Measurements from ENCODE around the gene PEDS1. TPM values are rescaled to one million over a fixed set of nuclear protein-coding genes. Genes with fewer than 3 reads are reported as not detected.
"Not testable (repeated sequence)": the region's sequence is repeated elsewhere in the genome, so short reads cannot be mapped to it uniquely, and the experiment has no call there.

Gene PEDS1
- total RNA-seq, 1 donor from 2014 or later, result 31.3 TPM

DNA sequence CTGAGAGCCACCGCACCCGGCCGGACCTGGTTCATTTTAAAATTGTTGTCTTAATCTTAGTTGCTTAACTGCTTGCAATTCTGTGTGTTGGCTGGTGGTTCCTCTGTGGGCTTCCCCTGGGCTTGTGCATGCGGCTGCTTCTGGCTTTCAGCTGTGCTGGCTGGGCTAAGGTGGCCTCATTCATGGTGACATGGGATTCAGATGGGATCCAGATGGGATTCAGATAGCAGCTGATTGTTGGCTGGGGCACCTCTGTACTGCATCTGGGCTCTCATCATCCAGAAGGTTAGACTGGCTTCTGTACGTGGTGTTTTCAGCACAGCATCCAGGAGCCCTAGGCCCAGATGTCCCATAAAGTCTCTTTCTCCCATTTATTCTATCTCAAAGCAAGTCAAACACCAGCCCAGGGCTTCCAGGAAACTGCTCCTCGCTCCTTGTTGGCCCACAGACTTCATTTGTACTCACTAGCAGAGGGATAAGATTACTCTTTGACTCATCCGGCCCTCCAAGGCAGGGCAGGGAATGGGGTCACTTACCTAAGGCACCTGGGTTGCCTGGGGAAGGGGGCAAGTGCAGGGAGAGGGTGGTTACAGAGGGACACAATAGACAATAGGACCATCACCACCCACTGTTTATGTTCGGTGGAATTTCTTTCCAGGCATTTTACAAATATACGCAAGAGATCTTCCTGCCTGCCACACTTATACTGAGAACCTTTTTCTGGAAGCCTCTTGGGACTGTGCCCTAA, 10.2 kb upstream of the PEDS1 start:
- no peak for TF ChIP-seq CTCF (IDR thresholded peaks at IDR 0.05)
- DNase-seq (no peak), ATAC-seq (no peak)
- H3K36me3 ChIP-seq, result no peaks in the 10 kb centered on the region
- no peaks in the 10 kb centered on the region for H3K9me3 ChIP-seq
- H3K27me3 ChIP-seq, result no peaks in the 10 kb centered on the region
- intact Hi-C loops (cut with DNase I), result no loop called here
- H3K4me3 ChIP-seq, result no peak overlapping the region
- peaks cover 2% of the 10 kb centered on the region for H3K4me1 ChIP-seq
- H3K27ac ChIP-seq, result peak overlapping the region; percentile 36

- ATAC-seq; H3K27ac ChIP-seq; H3K4me1 ChIP-seq; DNase-seq; H3K9me3 ChIP-seq; H3K4me3 ChIP-seq; H3K27me3 ChIP-seq; intact Hi-C loops (cut with DNase I); H3K36me3 ChIP-seq: not testable (repeated sequence)
These were observed 8.0 kb upstream of the PEDS1 start for GRCh38 chr20:50161494-50161893.

DNA sequence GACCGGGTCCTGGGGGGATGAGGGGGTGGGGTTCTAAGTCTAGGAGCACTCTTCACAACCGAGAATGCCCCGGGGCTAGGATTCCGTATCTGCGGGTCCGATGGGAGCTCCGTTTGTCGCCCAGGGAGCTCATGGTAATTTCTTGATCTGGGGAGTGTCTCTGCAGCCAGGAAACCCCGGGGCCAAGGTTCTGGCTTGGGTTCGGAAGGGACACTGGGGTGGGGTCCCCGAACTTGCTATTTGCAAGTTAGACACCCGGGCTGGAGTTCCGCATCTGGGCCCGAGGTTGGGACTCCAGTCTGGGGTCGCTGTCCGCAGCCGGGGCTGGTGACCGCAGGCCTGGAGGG, 397 bp downstream of the PEDS1 start:
- peak overlapping the region; percentile 99 for H3K4me3 ChIP-seq
- no peak for ATAC-seq

DNA sequence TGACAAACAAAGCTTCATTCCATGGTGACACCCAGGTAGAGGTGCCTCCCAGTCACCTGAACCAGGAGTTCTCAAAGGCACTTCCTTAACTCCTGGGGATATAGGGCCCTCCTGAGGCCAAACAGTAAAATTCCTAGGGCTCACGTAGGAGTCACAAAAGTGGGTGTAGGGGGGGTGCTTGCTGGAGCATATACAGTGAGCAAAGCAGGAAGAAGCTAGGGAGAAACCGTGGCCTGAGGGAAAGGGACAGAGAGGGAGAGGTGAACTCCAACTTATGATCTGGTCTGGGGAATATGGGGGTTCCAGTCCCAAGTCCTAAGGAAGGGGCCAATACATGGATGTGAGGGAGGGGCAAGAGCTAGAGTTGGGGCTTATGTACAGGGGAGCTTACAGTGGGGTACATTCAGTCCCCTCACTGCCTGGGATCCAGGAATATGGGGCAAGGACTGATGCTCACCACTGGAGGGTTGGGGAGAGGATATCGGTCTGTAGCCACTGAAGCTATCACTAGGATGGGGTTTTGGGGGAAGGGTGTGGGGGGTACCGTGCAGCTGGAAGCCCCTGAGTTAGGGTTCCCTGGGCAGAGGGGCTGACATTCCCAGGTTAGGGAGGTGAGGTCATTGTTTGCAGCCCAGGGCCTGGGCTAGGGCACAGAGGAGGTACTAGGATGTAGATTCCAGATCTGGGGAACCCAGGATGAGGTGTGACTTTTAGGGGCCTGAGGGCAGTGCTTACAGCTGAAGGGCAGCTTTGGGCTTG, 950 bp downstream of the PEDS1 start:
- Histone ChIP-seq H3K9me3 (no peaks in the 10 kb centered on the region), H3K36me3 (peaks cover 11% of the 10 kb centered on the region), H3K27ac (peak overlapping the region; percentile 95), H3K4me3 (peak overlapping the region; percentile 99), H3K4me1 (peaks cover 44% of the 10 kb centered on the region), H3K27me3 (no peaks in the 10 kb centered on the region)
- DNase-seq, result no peak
- ATAC-seq, result peak; percentile 46
- intact Hi-C loops (cut with DNase I), result no loop called here
- no peak for TF ChIP-seq CTCF (IDR thresholded peaks at IDR 0.05)

More for the DNA sequence above, 397 bp downstream of the PEDS1 start:
- Histone ChIP-seq H3K4me1 (peaks cover 44% of the 10 kb centered on the region), H3K36me3 (peaks cover 7% of the 10 kb centered on the region), H3K27ac (peak overlapping the region; percentile 95), H3K27me3 (no peaks in the 10 kb centered on the region), H3K9me3 (no peaks in the 10 kb centered on the region)
- DNase-seq, result no peak
- intact Hi-C loops (cut with DNase I), result no loop called here
- TF ChIP-seq CTCF (IDR thresholded peaks at IDR 0.05), result peak; percentile 5

DNA sequence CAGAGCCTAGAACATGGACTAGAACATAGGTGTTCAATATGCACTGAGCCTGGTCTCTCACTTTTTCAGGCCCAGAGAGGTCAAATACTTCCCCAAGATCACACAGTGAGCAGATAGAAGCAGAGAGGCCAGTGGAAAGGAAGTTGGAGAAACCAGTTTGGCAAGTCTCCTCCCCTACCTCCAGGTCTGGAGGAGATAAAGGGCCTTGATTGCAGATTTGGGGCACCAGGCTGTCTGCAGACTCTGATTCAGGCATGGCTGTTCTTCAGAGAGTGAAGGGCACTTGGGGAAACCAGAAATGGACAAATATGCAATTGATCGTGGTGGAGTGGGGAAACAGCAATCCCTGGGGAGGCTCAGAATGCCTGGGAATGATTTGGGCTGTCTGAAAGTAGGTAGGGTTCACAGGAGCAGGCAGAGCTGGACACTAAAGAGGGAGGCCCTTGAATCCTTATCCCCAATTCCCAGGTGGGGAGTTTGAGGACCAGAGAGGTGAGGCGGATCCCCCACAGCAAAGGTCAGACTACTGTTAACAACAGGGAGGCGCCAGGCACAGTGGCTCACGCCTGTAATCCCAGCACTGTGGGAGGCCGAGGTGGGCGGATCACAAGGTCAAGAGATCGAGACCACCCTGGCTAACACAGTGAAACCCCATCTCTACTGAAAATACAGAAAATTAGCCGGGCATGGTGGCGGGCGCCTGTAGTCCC, 2.3 kb downstream of the PEDS1 start:
- TF ChIP-seq CTCF (IDR thresholded peaks at IDR 0.05), result no peak
- ATAC-seq, result peak; percentile 55
- no peaks in the 10 kb centered on the region for H3K9me3 ChIP-seq
- peaks cover 11% of the 10 kb centered on the region for H3K36me3 ChIP-seq
- H3K27ac ChIP-seq, result peak overlapping the region; percentile 95
- H3K27me3 ChIP-seq, result no peaks in the 10 kb centered on the region
- peaks cover 56% of the 10 kb centered on the region for H3K4me1 ChIP-seq
- intact Hi-C loops (cut with DNase I), result no loop called here
- H3K4me3 ChIP-seq, result peak overlapping the region; percentile 99
- no peak for DNase-seq

All from upper lobe of right lung (tissue), 1 donor.